Measurements from ENCODE around the gene SPHK2.
"Not testable (repeated sequence)": the region's sequence is repeated elsewhere in the genome, so short reads cannot be mapped to it uniquely, and the experiment has no call there.

The SPHK2 gene

DNA sequence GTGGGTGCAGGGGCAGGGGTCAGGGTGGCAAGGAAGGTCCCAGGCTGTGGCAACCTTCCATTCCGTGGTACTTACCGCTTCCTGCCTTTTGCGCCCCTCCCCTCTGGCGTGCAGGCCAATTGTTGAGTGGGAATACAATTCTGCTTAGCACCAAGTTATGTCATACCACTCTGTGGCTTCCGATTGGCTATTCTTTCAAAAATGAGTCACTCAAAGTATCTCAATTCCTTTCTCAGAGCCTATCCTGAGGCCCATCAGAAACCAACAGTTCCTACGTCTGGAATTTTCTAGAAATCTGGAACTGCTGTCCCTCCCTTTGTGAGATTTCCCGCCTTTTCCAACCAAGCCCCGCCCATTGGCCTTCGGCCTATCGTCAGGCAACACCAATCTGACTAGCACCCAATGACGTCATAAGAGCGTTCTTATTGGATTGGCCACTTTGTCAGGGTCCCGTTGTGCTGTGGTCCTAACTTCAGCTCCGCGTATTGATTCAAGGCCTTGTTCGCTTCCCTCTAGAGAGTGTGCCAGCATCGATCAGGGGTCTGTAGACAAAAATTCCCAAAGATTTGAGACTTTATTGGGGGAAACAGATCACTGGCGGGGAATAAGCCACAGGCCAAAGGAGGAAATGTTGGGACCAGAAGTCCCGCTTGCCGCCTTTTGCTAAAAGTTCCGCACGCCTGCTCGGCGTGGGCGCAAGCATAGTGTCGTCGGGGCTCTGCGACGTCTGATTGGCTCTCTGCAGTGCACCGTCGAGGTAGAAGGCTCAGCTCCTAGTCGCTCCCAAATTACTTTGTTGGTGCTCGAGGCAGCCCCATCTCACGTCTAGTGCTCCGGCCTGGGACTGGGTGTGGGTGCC is 41.8 kb downstream of the SPHK2 start:
- peak; percentile 98 for DNase-seq

DNA sequence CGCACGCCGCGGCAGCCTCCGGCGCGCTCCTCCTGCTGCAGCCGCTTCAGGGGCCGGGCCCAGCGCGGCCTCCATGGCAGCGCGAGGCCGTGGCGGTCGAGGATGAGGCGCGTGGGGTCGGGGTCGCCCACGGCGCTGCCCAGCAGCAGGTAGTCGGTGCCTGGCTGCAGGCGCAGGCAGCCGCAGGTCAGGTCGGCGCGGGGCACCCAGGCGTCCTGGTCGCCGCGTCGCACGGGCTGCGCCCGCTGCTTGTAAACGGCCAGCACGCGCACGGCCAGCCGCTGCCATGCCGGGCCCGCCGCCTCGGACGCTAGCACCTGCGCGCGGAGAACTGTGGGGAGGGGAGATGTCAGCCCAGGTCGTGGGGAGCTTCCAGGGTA is 42.4 kb downstream of the SPHK2 start:
- DNase-seq, result no peak

DNA sequence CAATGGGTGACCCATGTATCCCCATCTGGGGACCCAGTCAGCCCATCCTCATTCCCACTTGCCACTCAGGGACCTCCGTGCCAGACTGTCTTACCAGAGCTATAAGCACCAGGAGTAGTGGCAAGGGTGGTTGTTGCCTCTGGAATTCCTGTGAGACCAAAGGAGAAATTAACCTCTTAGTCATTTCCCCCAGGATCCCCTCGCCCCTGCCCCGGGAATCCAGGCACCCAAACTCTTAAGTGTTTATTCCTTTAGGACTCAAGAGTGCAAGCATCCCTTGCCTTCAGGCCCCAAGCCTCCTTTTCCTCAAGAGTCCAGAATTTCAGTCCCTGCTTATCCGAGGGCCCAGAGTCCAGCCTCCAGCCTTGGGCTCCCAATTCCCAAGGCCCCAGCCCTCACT is 44.4 kb downstream of the SPHK2 start:
- DNase-seq, result no peak

DNA sequence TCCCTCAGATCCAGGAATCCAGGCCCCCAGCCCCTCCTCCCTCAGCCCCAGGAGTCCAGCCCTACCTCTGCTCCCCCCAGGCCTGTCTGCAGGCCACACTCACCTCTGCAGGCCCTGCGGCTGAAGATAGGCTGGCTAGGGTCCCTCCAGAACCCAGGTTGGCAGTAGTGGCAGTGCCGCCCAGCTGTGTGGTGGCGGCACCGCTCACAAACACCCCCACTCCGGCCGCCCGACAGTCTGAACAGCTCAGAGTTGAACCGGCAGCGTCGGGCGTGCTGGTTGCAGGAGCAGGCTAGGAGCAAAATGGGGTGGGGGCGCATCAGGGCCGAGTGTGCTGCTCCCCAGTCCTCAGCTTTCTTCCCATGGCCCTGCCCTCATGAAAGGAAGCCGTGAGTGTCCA is 45.2 kb downstream of the SPHK2 start:
- DNase-seq, result no peak

DNA sequence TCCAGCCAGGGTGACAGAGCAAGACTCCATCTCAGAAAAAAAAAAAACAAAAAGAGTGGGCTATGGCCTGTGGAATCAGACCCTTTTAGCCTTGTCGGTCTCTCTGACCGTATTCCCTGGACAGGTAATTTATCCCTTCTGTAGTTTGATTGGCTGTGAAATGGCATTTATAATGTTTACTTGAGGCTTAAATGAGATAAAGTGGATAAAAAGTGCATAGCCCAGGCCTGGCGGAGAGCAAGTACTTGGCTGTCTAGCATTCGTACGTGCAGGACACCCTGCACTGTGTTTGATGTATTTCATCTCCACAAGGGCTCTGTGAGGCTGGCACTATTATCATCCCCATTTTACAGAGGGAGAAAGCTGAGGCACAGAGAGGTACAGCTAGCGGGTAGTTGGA is 46.5 kb downstream of the SPHK2 start:
- DNase-seq, result no peak

DNA sequence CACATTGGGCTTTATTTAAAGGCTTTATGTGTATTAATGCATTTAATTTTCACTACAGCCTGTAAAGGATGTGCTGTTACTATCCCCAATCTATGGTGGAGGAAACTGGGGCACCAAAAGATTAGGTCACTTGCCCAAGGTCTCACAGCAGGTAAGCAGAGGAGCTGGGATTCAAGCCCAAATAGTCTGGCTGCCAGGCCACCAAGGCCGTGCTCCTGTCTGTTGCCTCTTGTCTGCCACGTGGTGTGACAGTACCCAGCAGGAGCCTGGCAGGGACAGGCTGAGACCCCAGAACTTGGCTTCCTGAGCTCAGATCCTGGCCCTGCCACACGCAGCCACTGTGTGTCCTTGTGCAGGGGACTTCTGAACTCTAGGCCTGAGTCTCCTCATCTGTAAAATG is 49.0 kb downstream of the SPHK2 start:
- DNase-seq, result no peak

DNA sequence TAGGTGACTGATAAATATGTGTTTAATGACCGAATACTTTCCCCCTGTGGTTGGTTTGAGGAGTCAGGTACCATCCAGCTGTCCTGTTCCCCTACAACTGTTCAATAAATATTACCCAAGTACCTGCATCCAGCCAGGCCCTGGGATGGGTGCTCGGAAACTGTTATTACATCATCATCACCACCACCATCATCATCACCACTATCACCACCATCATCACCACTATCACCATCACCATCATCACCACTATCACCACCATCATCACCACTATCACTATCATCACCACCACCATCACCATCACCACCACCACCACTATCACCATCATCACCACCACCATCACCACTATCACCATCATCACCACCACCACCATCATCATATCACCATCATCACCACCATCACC is 49.5 kb downstream of the SPHK2 start:
- DNase-seq, result no peak

DNA sequence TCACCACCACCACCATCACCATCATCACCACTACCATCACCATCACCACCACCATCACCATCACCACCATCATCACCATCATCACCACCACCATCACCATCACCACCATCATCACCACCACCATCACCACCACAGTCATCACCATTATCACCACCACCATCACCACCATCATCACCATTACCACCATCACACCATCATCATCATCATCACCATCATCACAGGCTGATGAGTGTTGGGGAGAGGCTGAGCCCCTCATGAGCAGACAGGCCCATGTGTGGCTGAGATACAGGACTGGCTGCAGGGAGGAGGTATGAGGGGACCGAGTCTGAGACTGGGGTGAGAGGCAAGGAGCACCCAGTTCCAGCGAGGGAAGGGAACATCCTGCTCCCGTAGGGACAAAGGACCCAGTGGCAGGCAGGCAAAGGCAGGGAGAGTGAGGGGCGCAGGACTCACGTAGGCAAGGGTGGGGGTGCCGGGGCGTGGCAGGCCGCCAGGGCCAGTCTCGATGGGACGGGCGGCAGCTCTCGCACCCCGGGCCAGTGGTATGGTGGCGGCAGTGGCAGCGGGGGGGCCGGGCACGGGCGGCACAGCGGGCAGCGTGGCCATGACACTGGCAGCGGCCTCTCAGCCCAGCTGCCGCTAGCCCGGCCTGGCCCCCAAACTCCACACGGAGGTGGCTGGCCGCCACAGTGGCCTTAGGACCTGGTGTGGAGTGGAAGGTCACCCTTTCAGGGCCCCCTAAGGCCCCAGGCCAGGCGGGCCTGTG is 50.8 kb downstream of the SPHK2 start:
- DNase-seq, result no peak

DNA sequence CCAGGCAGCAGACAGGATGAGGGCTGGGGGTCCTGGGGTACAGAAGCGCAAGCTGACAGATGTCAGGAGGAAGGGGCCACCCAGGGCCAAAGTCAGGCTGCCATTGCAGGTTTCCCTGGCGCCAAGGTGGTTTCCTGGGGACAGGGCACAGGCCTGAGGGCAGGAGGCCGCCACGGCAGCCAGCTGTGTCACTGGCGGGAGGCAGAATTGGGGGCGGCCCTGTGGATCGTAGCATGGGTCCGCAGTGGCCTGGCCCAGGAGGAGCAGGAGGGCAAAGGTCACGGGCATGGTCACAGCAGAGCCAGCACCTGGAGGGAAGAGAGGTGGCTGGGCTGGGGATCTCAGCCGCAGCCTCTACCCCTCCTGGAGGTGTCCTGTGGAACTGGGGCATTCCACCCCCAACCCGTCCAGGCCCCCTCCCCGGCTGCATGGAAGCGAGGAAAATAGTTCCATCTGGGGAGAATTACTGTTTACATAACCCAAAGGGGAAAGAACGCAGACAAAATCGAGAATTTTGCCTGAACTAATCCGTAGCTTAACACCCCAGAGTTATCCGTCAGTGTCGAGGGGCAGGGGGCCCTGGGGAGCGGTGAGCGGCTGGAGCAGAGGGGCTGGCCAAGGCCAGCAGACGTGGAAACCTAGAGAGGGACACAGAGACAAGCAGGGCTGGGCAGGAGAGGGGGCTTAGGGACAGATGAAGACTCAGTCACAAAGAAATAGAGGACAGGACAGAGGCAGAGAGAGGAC is 51.6 kb downstream of the SPHK2 start:
- no peak for DNase-seq

DNA sequence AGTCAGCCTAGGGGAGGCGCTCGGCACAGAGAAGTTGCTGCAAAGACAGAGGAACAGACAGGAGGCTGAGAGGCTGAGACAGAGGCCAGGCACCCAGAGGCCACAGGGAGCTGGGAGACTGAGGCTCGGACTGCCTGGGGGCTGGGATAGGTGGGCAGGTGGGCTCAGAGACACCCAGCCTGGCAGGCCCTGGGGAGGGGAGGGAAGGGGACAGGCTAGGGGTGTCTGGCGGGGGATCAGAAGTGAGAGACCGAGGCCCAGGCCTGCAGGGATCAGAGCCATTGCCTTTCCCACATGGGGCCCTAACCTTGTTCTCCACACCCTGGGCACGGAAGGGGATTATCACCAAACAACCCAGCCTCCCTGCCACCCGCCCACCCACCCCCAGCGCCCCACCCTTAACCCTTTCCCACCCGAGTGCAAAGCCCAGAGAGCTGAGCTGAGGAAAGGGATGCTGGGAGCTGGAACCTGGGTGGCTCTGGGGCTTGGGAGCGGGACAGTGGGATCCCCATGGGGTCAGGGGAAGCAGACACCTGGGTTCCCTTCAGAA is 52.2 kb downstream of the SPHK2 start:
- DNase-seq, result no peak

DNA sequence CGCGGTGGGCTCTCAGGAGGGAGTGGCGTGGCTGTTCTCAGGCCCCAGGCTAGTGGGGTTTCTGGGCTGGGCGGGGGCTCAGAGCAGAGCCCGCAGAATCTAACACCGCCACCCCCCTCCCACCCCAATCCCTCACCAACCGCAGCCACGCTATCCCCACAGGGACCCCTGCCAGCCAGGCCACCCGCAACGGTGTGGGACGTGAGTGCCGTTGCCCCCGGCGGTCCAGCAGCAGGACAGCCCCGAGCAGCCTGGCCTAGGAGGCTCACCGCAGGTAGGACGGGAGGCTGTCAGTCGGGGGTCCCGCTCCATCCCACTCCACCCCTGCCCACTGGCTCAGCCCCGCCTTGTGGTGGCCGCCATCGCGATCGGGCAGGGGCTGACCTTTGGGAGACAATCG is 53.7 kb downstream of the SPHK2 start, which contains the start of gene NTN5:
NTN5 (minus strand) TSS at position 24 of the 400 bp plus-strand sequence. CDS start 2,031 bp downstream, outside the sequence.
- DNase-seq, result no peak

DNA sequence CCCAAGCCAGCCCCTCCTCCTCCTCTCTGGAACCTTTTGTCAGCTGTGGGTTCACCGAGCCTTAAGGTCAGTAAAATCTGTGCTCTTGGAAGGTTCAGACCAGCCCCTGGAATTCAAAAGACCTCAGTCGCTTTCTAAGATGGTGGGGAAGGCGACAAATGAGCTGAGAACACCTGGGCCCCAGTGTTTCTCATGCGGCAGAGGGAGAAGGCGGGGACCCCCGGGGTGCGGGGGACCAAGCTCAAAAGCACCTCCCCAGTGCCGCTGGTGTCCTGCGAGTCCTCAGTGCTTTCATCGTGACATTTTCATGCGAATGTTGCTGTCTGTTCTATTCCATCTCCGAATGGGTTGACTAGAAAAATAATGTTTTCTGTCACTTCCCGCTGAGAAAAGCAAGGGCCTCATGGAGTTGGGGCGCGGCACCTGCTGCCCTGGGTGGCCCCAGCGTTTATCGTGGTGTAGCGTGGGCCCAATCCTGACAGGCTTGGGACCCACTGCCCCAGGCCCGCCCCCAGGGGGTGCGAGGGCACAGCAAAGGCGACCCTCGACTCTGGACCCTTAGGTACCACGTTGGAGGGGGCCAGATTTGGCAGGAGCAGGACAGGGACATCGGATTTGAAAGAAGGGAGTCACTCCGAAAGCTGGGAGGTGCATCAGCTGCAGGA is 54.3 kb downstream of the SPHK2 start:
- DNase-seq, result no peak

DNA sequence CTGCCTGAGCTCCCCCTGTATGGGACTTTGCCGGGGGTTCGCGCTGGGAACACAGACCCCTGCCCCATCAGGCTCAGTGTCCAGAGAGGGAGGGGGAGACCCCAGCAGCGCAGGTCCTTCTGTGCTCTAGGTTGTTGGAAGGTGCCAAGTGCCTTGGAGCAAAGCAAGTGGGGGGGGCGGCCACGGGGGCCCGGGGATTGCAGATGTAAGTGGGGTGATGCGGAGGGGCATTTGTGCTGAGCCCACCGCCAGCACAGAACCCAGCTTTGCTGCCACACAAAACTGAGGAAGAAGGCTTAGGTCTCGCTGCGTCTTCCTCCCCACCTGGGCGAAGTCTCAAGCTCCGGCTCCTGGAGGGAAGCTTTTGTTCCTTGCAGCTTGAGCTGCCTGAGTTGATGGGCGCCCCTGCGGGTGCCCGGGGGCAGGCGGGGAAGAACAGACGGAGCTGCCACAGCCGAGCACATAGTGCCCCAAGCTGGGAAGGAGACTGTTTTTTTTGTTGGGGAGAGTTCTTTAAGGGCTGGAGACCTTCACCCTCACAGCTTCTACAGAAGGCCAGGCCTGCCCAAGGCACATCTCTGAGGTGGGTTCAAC is 55.0 kb downstream of the SPHK2 start:
- no peak for DNase-seq

DNA sequence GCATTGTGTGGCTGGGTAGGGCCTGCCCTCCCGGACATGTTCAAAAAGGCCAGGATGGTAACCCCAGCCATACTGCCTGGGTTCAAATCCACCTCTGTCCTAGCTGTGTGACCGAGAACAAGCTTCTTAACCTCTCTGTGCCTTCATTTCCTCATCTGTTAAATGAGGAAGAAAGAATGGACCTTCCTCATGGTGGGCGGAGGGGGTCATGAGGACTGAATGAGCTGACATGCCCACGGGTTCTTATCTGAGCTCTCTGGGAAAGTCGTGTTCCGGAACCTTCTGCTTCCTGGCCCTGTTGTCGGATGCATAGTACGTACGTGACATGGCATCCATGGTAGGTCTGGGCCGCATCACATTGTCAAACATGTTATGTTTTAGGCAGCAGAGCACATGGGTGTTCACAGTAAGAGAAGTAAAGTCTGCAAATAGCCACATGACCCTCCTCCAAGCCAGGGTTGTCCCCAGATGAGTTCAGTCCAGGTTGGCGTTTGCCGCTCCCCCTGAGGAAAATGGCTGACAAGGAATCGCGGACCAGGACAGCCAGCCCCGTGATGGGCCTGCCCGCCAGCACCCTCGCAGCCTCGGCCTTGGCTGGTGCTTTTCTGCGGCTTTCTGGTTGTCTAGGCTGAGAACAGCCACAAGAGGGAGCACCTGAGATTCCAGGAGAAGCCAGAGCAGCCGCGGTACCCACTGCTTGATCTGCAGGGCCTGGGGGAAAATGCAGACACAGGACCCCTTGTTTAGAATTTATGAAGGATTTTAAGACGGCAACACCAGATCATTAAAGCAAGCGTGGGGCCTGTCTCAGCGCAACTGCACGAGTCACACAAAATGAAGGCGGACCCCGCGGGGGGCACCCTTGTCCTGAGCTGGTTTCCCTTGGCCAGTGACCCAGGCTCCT is 55.9 kb downstream of the SPHK2 start:
- peak; percentile 94 for DNase-seq

DNA sequence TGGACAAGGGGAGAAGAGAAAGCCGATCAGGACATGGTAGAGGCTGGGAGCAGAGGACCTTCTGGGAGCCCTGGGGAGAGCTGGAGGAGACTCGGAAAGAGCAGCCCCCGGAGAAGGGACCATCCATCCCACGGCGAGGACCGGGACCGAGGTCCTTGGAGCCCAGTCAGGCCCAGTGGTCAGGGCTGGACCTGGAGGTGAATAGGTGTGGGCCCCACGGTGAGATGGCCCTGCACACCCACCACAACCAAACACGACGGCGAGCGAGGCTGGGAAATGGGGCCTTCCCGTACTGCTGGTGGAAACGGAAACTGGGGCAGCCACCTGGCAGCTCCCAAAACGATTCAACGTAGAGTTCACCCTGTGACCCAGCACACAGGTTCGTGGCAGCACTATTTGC is 57.2 kb downstream of the SPHK2 start:
- no peak for DNase-seq

DNA sequence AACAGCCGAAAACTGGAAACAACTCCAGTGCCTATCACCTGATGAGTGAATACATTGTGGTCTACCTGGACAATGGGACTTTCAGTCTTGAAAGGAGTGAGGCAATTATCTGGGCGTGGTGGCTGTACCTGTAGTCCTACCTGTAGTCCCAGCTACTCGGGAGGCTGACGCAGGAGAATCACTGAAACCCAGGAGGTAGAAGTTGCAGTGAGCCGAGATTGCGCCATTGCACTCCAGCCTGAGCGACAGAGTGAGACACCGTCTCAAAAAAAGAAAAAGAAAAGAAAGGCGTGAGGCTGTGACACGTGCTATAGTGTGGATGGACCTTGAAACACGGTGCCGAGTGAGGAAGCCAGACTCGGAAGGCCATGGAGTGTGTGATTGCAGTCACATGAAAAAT is 57.6 kb downstream of the SPHK2 start:
- DNase-seq, result no peak

DNA sequence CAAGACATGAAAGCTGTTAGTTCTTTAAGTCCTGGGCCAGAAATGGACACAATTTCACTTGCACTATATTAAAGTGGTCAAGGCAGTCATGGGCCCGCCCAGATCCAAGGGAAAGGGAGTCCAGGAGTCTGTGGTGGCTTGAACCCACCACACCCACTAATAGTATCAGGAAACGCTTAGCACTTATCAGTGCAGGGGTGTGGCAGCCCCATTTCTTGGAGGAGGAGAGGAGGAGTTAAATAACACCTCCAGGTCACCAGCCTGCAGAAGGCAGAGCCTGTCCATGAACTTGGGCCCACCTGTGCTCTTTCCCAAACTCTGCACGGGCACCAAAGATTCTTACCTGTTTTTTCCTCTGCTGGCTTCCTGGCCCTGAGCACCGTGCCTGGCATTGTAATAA is 58.9 kb downstream of the SPHK2 start:
- DNase-seq, result peak; percentile 72

DNA sequence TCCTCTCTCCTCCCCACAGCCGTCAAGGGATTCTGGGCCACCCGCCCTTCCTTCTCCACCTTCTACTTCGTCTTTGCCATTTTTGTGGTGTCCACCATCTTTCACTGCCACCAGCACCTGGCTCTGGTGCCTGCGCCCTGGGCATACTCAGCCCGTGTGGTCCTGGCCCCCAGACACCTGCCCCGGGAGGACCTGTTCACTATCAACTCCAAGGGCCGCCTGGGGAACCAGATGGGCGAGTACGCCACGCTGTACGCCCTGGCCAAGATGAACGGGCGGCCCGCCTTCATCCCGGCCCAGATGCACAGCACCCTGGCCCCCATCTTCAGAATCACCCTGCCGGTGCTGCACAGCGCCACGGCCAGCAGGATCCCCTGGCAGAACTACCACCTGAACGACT is 60.7 kb downstream of the SPHK2 start:
- DNase-seq, result not testable (repeated sequence)

All from hematopoietic multipotent progenitor cell treated with erythropoietin and hydrocortisone succinate and interleukin-3 and kit ligand, for 4 days (in vitro differentiated cells).